Measurements from ENCODE around the gene CFAP97D1. TPM values are rescaled to one million over a fixed set of nuclear protein-coding genes. Genes with fewer than 3 reads are reported as not detected.

CFAP97D1 gene
- polyA plus RNA-seq, 2 of the 4 experiments (the other 2 are of a cell fraction), result not detected

- peak overlapping the region; percentile 80 for H3K4me3 ChIP-seq
- no peak for TF ChIP-seq ESRRA (IDR thresholded peaks at IDR 0.05; ENCODE audit: borderline replicate concordance, low read length)
- peak; percentile 65; the same call in 1 of the 2 replicates for TF ChIP-seq MYC (IDR thresholded peaks at IDR 0.05; ENCODE audit: borderline replicate concordance, low read length)
- no peak; the same call in 2 of the 3 replicates for TF ChIP-seq SMC3 (IDR thresholded peaks at IDR 0.05)
- TF ChIP-seq FOSL2 (IDR thresholded peaks at IDR 0.05), result no peak
- peak; percentile 74 for TF ChIP-seq FOSL2 (CRISPR knock-in tag; IDR thresholded peaks at IDR 0.05)
- no peak for TF ChIP-seq MAZ (IDR thresholded peaks at IDR 0.05; ENCODE audit: borderline replicate concordance, low read depth, low read length)
- 0 out of 2 replicates have a peak, but pooled peaks have one; percentile 14 for TF ChIP-seq USF2 (IDR thresholded peaks at IDR 0.05)
- no peak for TF ChIP-seq RARB (CRISPR knock-in tag; IDR thresholded peaks at IDR 0.05)
- no peak for TF ChIP-seq BHLHE40 (IDR thresholded peaks at IDR 0.05; ENCODE audit: low read depth, low read length)
- no peak for TF ChIP-seq EHMT2 (IDR thresholded peaks at IDR 0.05; ENCODE audit: low read depth)
- TF ChIP-seq TP53 (CRISPR knock-in tag; IDR thresholded peaks at IDR 0.05), result no peak
- no peak for TF ChIP-seq HMGXB4 (CRISPR knock-in tag; IDR thresholded peaks at IDR 0.05; ENCODE audit: borderline replicate concordance)
- no peak for TF ChIP-seq PBX3 (IDR thresholded peaks at IDR 0.05)
- peak; percentile 90 for TF ChIP-seq MAX (IDR thresholded peaks at IDR 0.05)
- no peak for TF ChIP-seq EHF (CRISPR knock-in tag; IDR thresholded peaks at IDR 0.05)
- no peak for TF ChIP-seq NR3C1 (IDR thresholded peaks at IDR 0.05)
- peak; percentile 87; the same call in 1 of the 2 replicates for TF ChIP-seq PHF8 (IDR thresholded peaks at IDR 0.05; ENCODE audit: borderline replicate concordance, low read depth)
- TF ChIP-seq GATA3 (IDR thresholded peaks at IDR 0.05; ENCODE audit: borderline replicate concordance), result 0 out of 2 replicates have a peak, but pooled peaks have one; percentile 15
- TF ChIP-seq JUN (IDR thresholded peaks at IDR 0.05), result peak; percentile 61 to 69; a peak in 2 of 5 replicates
- TF ChIP-seq RAD21 (conservative IDR thresholded peaks at IDR 0.05 in 1 of 2, IDR thresholded peaks at IDR 0.05 in 1 of 2), result 0 out of 5 replicates have a peak, but pooled peaks of 1 of the 2 experiments have one; percentile 12
- TF ChIP-seq JUNB (IDR thresholded peaks at IDR 0.05), result no peak
- TF ChIP-seq E2F6 (IDR thresholded peaks at IDR 0.05; ENCODE audit: borderline replicate concordance, low read depth), result peak; percentile 62; the same call in 1 of the 2 replicates
- TF ChIP-seq EP300 (IDR thresholded peaks at IDR 0.05), result no peak
- TF ChIP-seq NPAS2 (CRISPR knock-in tag; IDR thresholded peaks at IDR 0.05; ENCODE audit: borderline replicate concordance), result no peak
- POLR2A ChIA-PET, result interaction anchor here (0.6 kb wide), 1 partner anchor 54 kb away, joined by 3 read pairs; the partner anchor contains the start of gene DUSP3
- peaks cover 24% of the 10 kb centered on the region for H3K4me1 ChIP-seq
- DNase-seq (ENCODE audit: low read depth in 1 of 2, low spot score in 1 of 2) (peak; percentile 76 to 92), ATAC-seq (peak; percentile 74 to 85), FAIRE-seq (no peak)
- peak overlapping the region; percentile 91 to 98 for H3K27ac ChIP-seq
- peak overlapping the region; percentile 90 for H3K4me2 ChIP-seq
- no peaks in the 10 kb centered on the region for H3K9me3 ChIP-seq
- CTCF ChIA-PET, result interaction anchor here (0.8 to 5.9 kb wide), 5 partner anchors 9 to 75 kb away, joined by 3 to 31 read pairs (median 4); partner anchors contain the start of genes CD300LG and MPP2
- WGBS (ENCODE audit: missing lambda C conversion rate), result 23% methylated on average over 17 of the region's 51 CpGs
Measured at GRCh38 chr17:43832168-43832975, 52.1 kb downstream of the CFAP97D1 start.

Measured in A549 (cell line).